T-helper 17 cell (primary cell): ENCODE measurements around the gene CLMP. TPM values are rescaled to one million over a fixed set of nuclear protein-coding genes. Genes with fewer than 3 reads are reported as not detected.

ENCODE experiments used
- ATAC-seq: fragments of 150-1000 bp; cut with Tn5 transposase; 2 replicates; pipeline ENCODE4 v1.10.0; 2021; ENCODE audit warnings: mild to moderate bottlenecking, moderate library complexity
- DNase-seq, 3 donors: peaks; one replicate each; pipeline versions ENCODE4 v3.0.0 to v3.0.0-alpha.2; 2020 to 2021
- H3K9me3 ChIP-seq: one replicate; pipeline ENCODE4 v1.7.0; 2013; ENCODE audit warnings: low read length, mild to moderate bottlenecking; ENCODE audit not compliant: control insufficient read depth, poor library complexity, severe bottlenecking
- H3K27ac Mint-ChIP-seq: one replicate; pipeline ENCODE4 v1.8.0; 2022; ENCODE audit warnings: mild to moderate bottlenecking, moderate library complexity, mixed read lengths
- H3K27me3 Mint-ChIP-seq: one replicate; pipeline ENCODE4 v1.8.0; 2022; ENCODE audit warnings: mixed read lengths
- H3K36me3 Mint-ChIP-seq: one replicate; pipeline ENCODE4 v1.8.0; 2022; ENCODE audit warnings: low read depth, mixed read lengths
- H3K4me1 Mint-ChIP-seq: one replicate; pipeline ENCODE4 v1.8.0; 2022; ENCODE audit warnings: mild to moderate bottlenecking, mixed read lengths
- H3K4me3 Mint-ChIP-seq: one replicate; pipeline ENCODE4 v1.8.0; 2022; ENCODE audit warnings: mild to moderate bottlenecking, moderate library complexity, mixed read lengths
- total RNA-seq, 4 donors: library from RNA in 2 of 4; stranded (reverse) in 2 of 4; gene quantifications; one replicate each; pipeline ENCODE4 v1.2.3 and lab custom pipeline; 2022 to 2026

Gene CLMP
- total RNA-seq, 2 donors from 2014 or later: 0.26 to 0.67 TPM

DNA sequence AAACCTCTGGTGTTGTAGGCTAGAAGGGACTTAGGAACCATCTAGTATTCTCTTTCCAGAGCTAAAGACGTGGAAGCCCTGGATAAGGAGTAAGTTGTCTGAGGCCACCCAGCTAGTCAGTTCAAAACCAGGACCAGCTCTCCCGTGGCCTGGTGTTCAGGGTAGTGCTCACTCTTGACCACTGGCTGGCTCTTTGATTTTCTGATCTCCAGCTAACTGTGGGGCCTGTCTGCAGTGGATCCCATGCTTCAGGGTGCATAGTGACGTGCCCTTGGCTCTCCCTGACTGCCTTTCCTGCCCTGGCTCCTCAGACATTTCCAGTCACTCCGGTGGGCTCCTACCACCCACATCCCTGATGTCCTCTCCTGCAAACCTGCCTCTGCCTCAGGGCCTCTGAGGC, 1.3 kb downstream of the CLMP start:
- Mint-ChIP-seq H3K4me1 (peaks cover 23% of the 10 kb centered on the region), H3K4me3 (peak overlapping the region; percentile 74), H3K27me3 (peaks cover 80% of the 10 kb centered on the region), H3K36me3 (peaks cover 9% of the 10 kb centered on the region), H3K27ac (no peak overlapping the region)
- DNase-seq (no peak), ATAC-seq (no peak)
- H3K9me3 ChIP-seq: no peaks in the 10 kb centered on the region

- H3K27ac Mint-ChIP-seq: no peak overlapping the region
- H3K4me3 Mint-ChIP-seq: no peak overlapping the region
- ATAC-seq (no peak), DNase-seq (no peak)
- peaks cover 27% of the 10 kb centered on the region for H3K4me1 Mint-ChIP-seq
- H3K36me3 Mint-ChIP-seq: peaks cover 9% of the 10 kb centered on the region
- no peaks in the 10 kb centered on the region for H3K9me3 ChIP-seq
- peaks cover 82% of the 10 kb centered on the region for H3K27me3 Mint-ChIP-seq
Measured at GRCh38 chr11:123191939-123192338, 3.1 kb downstream of the CLMP start.

GRCh38 chr11:123190518-123190917, 4.5 kb downstream of the CLMP start:
- H3K36me3 Mint-ChIP-seq: peaks cover 8% of the 10 kb centered on the region
- no peaks in the 10 kb centered on the region for H3K9me3 ChIP-seq
- H3K4me3 Mint-ChIP-seq: no peak overlapping the region
- ATAC-seq (no peak), DNase-seq (no peak)
- H3K4me1 Mint-ChIP-seq: peaks cover 23% of the 10 kb centered on the region
- H3K27ac Mint-ChIP-seq: no peak overlapping the region
- H3K27me3 Mint-ChIP-seq: peaks cover 84% of the 10 kb centered on the region

DNA sequence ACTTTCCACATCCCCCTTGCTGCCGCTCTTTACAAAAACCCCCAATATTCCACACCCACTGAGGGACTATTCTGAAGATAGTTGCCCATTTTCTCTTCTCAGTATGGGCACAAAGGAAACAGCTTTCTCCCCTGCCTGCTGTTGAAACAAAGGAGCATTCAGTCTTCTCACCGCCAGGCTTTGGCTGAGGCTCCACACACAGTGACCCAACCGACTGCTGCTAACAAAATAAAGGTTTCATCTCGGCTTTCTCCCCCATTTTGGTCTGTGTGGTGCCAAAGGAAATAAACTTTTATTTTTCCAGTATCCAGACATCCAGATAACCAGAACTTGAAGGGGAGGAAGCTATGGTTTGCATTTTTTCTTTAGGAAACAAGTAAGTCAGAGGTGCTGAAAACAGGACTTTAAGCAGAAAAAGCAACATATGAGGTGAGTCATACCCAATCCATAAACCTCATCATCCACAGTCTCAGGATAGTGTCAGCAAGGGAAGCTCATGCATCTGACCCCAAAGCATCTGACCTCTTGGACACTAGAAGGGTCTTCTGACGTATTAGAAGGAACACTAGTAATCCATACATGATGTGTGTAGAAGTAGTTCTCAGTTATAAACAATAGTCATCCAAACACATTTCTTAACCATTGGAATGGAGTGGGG, 6.4 kb downstream of the CLMP start:
- Mint-ChIP-seq H3K36me3 (peaks cover 7% of the 10 kb centered on the region), H3K27me3 (peaks cover 83% of the 10 kb centered on the region), H3K4me1 (peaks cover 16% of the 10 kb centered on the region), H3K4me3 (no peak overlapping the region), H3K27ac (no peak overlapping the region)
- no peaks in the 10 kb centered on the region for H3K9me3 ChIP-seq
- ATAC-seq (no peak), DNase-seq (no peak)

DNA sequence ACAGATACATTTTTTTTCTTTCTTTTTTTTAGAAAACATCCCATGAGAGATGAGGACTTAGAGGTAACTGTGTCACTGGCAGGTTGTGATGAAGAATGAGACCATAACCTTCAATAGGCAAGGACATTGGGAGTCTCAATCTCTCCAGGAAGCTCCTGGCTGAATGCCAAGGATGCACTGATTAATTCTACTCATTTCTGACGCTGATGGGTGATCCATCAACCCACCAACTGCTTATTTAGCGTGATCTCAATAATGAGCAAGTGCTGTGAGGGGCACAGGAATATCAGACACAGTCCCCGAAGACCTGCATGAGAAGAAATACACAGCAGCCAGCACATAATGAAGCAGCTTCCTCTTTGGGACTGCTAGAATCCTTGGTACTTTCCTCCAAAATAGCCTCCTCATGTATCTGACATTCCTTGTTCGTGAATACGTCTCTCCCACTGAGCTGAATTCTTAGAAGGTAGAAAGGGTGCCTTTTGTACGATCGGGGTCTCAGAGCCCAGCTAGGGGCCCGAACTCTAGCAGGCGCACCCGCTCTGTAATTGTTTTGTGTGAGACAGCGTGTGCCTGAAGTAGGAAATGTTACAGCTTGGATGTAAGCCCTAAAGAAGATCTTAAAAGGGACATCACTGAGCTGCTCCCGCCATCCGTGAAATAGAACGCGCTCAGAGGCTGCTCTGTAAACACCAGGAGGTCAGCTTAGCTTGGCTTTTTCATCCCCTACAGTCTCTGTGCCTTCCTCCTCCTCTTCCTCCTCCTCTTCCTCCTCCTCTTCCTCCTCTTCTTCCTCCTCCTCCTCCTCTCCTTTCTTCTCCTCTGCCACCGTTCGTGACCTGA, 7.2 kb downstream of the CLMP start:
- Mint-ChIP-seq H3K4me3 (no peak overlapping the region), H3K27ac (no peak overlapping the region), H3K36me3 (peaks cover 7% of the 10 kb centered on the region), H3K27me3 (peaks cover 77% of the 10 kb centered on the region), H3K4me1 (peaks cover 13% of the 10 kb centered on the region)
- DNase-seq (no peak), ATAC-seq (no peak)
- H3K9me3 ChIP-seq: no peaks in the 10 kb centered on the region

DNA sequence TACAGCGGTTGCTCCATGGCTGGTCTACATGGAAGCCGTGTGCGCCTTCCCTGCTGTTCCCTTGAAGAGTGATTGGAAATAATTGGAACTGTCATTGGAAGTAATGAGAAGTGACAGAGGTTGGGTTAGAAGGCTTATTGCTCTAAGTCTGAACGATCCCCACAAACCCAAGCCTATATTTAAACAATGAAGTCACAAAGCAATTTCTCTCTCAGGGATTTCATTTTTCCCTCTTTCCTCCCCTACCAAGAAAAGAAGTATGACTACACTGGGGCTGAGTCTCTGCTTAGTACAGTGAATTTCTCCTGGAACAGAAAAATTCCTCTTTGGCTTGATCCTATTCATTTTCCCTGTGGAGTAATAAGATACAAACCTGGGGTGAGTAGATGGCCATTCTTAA, 7.8 kb downstream of the CLMP start:
- Mint-ChIP-seq H3K4me3 (no peak overlapping the region), H3K36me3 (peaks cover 7% of the 10 kb centered on the region), H3K27me3 (peaks cover 77% of the 10 kb centered on the region), H3K27ac (no peak overlapping the region), H3K4me1 (peaks cover 11% of the 10 kb centered on the region)
- H3K9me3 ChIP-seq: no peaks in the 10 kb centered on the region
- no peak for ATAC-seq
- no peak for DNase-seq

DNA sequence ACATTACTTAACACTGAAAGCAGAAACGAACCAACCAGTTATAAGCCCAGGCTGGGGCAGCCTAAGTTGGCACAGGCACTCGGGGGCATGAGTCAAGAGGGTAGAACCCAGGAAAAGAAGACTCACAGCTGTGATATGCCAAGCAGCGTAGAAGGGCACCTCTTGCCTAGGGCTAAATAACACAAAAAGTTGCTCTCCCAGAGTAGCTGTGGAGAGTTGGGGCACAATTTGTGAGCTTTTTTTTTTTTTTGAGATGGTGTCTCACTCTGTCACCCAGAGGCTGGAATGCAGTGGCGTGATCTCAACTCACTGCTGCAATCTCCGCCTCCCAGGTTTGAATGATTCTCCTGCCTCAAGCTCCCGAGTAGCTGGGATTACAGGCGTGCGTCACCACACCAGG, 8.8 kb downstream of the CLMP start:
- Mint-ChIP-seq H3K27ac (no peak overlapping the region), H3K4me3 (no peak overlapping the region), H3K27me3 (peaks cover 79% of the 10 kb centered on the region), H3K4me1 (peaks cover 5% of the 10 kb centered on the region), H3K36me3 (peaks cover 7% of the 10 kb centered on the region)
- ATAC-seq (no peak), DNase-seq (no peak)
- H3K9me3 ChIP-seq: no peaks in the 10 kb centered on the region

GRCh38 chr11:123185326-123185725, 9.7 kb downstream of the CLMP start:
- no peaks in the 10 kb centered on the region for H3K9me3 ChIP-seq
- Mint-ChIP-seq H3K4me3 (no peak overlapping the region), H3K4me1 (peaks cover 5% of the 10 kb centered on the region), H3K27me3 (peaks cover 71% of the 10 kb centered on the region), H3K27ac (no peak overlapping the region), H3K36me3 (peaks cover 7% of the 10 kb centered on the region)
- no peak for ATAC-seq
- DNase-seq: no peak

DNA sequence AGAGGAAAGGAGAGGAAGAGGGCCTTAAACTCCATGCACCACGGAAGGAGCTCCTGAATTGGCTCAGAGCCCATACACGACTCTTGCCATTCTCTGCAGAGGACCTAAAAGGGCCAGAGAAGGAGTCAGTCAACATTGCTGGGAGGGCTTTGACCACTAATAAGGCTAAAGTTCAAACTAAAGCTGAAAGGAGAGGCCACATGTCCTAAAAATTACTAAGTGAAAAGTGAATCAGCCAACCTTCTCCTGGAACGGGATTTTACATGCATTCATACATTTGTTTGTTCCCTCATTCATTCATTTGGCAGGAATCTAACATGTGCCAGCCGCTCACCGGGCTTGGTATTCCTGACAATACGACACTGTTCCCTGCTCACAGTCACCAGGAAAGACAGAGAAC, 10.5 kb downstream of the CLMP start:
- Mint-ChIP-seq H3K27me3 (peaks cover 68% of the 10 kb centered on the region), H3K4me3 (no peak overlapping the region), H3K36me3 (peaks cover 7% of the 10 kb centered on the region), H3K27ac (no peak overlapping the region), H3K4me1 (peaks cover 5% of the 10 kb centered on the region)
- H3K9me3 ChIP-seq: no peaks in the 10 kb centered on the region
- DNase-seq: no peak
- no peak for ATAC-seq

GRCh38 chr11:123183391-123184099, 11.5 kb downstream of the CLMP start:
- H3K27me3 Mint-ChIP-seq: peaks cover 60% of the 10 kb centered on the region
- no peak for DNase-seq
- no peaks in the 10 kb centered on the region for H3K9me3 ChIP-seq

DNA sequence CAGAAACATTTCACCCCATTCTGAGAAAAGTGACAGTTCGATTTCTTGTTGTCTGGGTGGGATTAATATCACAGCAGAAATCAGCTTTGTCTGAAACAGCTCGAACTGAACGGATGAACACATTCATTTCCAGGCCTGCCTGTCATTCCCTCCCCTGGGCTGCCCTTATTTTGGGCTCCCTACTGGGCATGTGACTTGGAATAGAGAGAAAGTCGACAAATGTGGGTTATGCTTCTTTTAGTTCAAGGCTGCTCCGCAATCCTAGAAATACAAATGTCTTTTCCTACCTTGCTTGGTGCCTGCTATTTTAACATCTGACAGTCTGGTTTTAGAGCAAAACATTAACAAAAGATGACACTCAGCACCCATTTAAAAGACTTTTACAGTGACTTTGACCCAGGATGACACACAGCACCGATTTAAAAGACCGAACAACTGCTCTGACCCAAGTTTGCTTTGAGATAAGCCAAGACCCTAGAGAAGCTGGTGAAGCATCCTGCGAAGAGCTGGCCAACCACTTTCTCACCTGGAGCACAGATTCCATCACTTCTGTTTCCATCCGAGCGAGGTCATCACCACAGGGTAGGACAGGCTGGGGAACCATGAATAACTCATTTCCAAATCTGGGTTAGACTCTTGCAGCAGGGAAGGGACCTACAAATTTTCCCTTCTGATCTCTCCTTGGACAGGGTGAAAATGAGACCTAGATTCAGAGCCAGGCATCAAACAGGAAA, 13.1 kb downstream of the CLMP start:
- H3K4me3 Mint-ChIP-seq: no peak overlapping the region
- no peaks in the 10 kb centered on the region for H3K9me3 ChIP-seq
- peaks cover 7% of the 10 kb centered on the region for H3K36me3 Mint-ChIP-seq
- ATAC-seq (no peak), DNase-seq (no peak)
- no peak overlapping the region for H3K27ac Mint-ChIP-seq
- H3K4me1 Mint-ChIP-seq: no peaks in the 10 kb centered on the region
- H3K27me3 Mint-ChIP-seq: peaks cover 44% of the 10 kb centered on the region

More at GRCh38 chr11:123183391-123184099, 11.5 kb downstream of the CLMP start:
- Mint-ChIP-seq H3K4me3 (no peak overlapping the region), H3K4me1 (peaks cover 3% of the 10 kb centered on the region), H3K36me3 (peaks cover 7% of the 10 kb centered on the region), H3K27ac (no peak overlapping the region)
- no peak for ATAC-seq

DNA sequence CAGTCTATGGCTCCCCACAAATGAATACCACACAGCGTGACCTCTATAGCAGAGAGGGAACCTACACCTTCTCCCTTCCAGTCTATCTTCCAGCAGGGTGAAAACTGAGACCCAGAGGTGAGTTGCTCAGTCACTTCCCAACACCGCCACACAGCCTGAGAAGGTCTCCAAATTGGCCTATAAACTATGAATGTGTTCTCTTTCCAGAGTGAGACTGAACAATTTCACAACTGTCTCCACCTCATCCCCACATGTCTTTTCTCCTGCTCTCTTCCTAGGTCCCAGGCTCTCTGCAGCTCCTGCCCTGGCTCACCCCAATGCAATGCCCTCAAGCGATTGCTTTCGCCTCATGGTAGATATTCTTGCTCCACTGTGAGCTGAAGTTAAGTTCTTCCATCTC, 14.0 kb downstream of the CLMP start:
- H3K9me3 ChIP-seq: no peaks in the 10 kb centered on the region
- ATAC-seq (no peak), DNase-seq (no peak)
- H3K4me3 Mint-ChIP-seq: no peak overlapping the region
- H3K27me3 Mint-ChIP-seq: peaks cover 35% of the 10 kb centered on the region
- H3K4me1 Mint-ChIP-seq: no peaks in the 10 kb centered on the region
- H3K27ac Mint-ChIP-seq: no peak overlapping the region
- peaks cover 7% of the 10 kb centered on the region for H3K36me3 Mint-ChIP-seq

DNA sequence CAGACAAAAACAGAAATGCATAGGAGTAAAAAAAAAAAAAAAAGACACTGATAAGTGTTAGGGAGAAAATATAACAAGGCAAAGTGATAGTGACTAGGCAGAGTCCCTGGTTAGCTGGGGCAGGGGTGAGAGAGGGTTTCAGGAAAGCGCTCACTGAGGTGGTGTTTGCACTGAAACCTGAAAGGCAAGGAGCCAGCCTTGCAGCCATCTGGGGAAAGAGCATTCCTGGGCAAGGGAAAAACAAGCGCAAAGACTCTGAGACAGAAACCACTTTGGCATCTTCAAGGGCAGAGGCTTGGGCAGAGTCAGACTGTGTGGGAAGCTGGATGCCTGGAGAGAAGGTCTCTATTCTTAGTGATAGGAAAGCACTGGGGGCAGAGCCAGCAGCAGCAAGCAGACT, 14.5 kb downstream of the CLMP start:
- H3K9me3 ChIP-seq: no peaks in the 10 kb centered on the region
- H3K4me3 Mint-ChIP-seq: no peak overlapping the region
- DNase-seq (no peak), ATAC-seq (no peak)
- H3K27me3 Mint-ChIP-seq: peaks cover 31% of the 10 kb centered on the region
- H3K27ac Mint-ChIP-seq: no peak overlapping the region
- H3K4me1 Mint-ChIP-seq: no peaks in the 10 kb centered on the region
- H3K36me3 Mint-ChIP-seq: peaks cover 7% of the 10 kb centered on the region
